Endothelial cell of umbilical vein (primary cell): ENCODE results near the gene MMP2. TPM values are rescaled to one million over a fixed set of nuclear protein-coding genes. Genes with fewer than 3 reads are reported as not detected.

Experiments used
- BruUV-seq: library from RNA; stranded (reverse); fragments of 400-500 nt; replicated peaks from 2 replicates; lab custom pipeline; 2021; lab: Mats Ljungman, UMichigan
- CTCF ChIA-PET: fragments of 300-600, 350-600 bp; sonication (Branson Sonifier 250); formaldehyde crosslinking; loops from one replicate; lab custom pipeline; 2021; ENCODE audit warnings: antibody characterized with exemption, inconsistent platforms; lab: Charles Lee
- POLR2A ChIA-PET: fragments of 300-600, 350-600 bp; sonication (Branson Sonifier 250); formaldehyde crosslinking; loops from one replicate; lab custom pipeline; 2021; ENCODE audit warnings: antibody characterized with exemption, inconsistent platforms; lab: Charles Lee
- DNase-seq: peaks from one replicate; pipeline ENCODE4 v3.0.0-alpha.2; 2011; ENCODE audit warnings: low read depth, low spot score
- FAIRE-seq: peaks from 2 replicates; lab custom pipeline; 2011; peaks lifted over from hg19 to GRCh38; lab: Jason Lieb, UNC
- H2AFZ ChIP-seq: 2 replicates; pipeline ENCODE4 v1.6.0; 2012; ENCODE audit warnings: low read depth, low read length, control low read depth, inconsistent platforms
- H3K27ac ChIP-seq: 2 replicates; pipeline ENCODE4 v1.5.1; 2011; ENCODE audit warnings: low read depth, mild to moderate bottlenecking, control low read depth, low read length, moderate library complexity; ENCODE audit not compliant: insufficient read depth
- H3K27me3 ChIP-seq, 2 experiments: 2 replicates each; pipeline versions ENCODE4 v1.6.0 to v1.6.1; 2011; ENCODE audit warnings: low read length in 2 of 2, mixed read lengths in 1 of 2; ENCODE audit not compliant: control insufficient read depth in 2 of 2, insufficient read depth in 2 of 2
- H3K36me3 ChIP-seq, 2 experiments: 2 replicates in 1 of 2; 3 replicates in 1 of 2; pipeline ENCODE4 v1.5.1; 2011; ENCODE audit warnings: low read length in 2 of 2, mild to moderate bottlenecking in 1 of 2, moderate library complexity in 1 of 2; ENCODE audit not compliant: control insufficient read depth in 2 of 2, insufficient read depth in 2 of 2; ENCODE audit errors: extremely low read depth in 1 of 2
- H3K4me1 ChIP-seq: 3 replicates; pipeline ENCODE4 v1.5.1; 2011; ENCODE audit warnings: mild to moderate bottlenecking, low read length; ENCODE audit not compliant: control insufficient read depth, insufficient read depth; ENCODE audit errors: extremely low read depth
- H3K4me2 ChIP-seq: 2 replicates; pipeline ENCODE4 v1.6.1; 2011; ENCODE audit warnings: low read length, control low read depth, mixed read lengths; ENCODE audit not compliant: insufficient read depth
- H3K4me3 ChIP-seq, 3 experiments: fragments of 200-600 bp in 1 of 3; sonication (generic), shearing (Covaris generic) in 1 of 3; replicated peaks in 1 of 3; 2 replicates each; pipeline ENCODE4 v1.5.1; 2011 to 2016; ENCODE audit warnings: control low read depth in 3 of 3, low read length in 3 of 3, mild to moderate bottlenecking in 2 of 3, inconsistent platforms in 1 of 3, low read depth in 1 of 3, moderate library complexity in 1 of 3; ENCODE audit not compliant: insufficient read depth in 1 of 3
- H3K79me2 ChIP-seq: 2 replicates; pipeline ENCODE4 v1.6.0; 2012; ENCODE audit warnings: low read length, inconsistent platforms; ENCODE audit not compliant: control insufficient read depth, insufficient read depth
- H3K9ac ChIP-seq: replicated peaks from 2 replicates; pipeline ENCODE3; 2011; ENCODE audit warnings: low read length, control low read depth; ENCODE audit not compliant: insufficient read depth; ENCODE audit errors: extremely low read depth
- H3K9me1 ChIP-seq: replicated peaks from 3 replicates; pipeline ENCODE4 v1.6.0; 2011; ENCODE audit warnings: mild to moderate bottlenecking, low read length; ENCODE audit not compliant: control insufficient read depth, insufficient read depth; ENCODE audit errors: extremely low read depth
- H3K9me3 ChIP-seq: replicated peaks from 2 replicates; pipeline ENCODE4 v1.5.1; 2012; ENCODE audit warnings: low read length, inconsistent platforms; ENCODE audit not compliant: control insufficient read depth, insufficient read depth
- H4K20me1 ChIP-seq: replicated peaks from 2 replicates; pipeline ENCODE3; 2011; ENCODE audit warnings: mild to moderate bottlenecking, low read length; ENCODE audit not compliant: control insufficient read depth, insufficient read depth; ENCODE audit errors: extremely low read depth
- CTCF ChIP-seq, 2 donors: IDR thresholded peaks; 1 replicate in 1 of 2; 2 replicates in 1 of 2; pipeline ENCODE4 v1.5.1; 2011; ENCODE audit warnings: low read length in 2 of 2, mild to moderate bottlenecking in 2 of 2, moderate library complexity in 2 of 2, control low read depth in 1 of 2, inconsistent platforms in 1 of 2, low read depth in 1 of 2; ENCODE audit not compliant: insufficient read depth in 1 of 2; ENCODE audit errors: extremely low read depth in 1 of 2
- EZH2 ChIP-seq: IDR thresholded peaks from 2 replicates; pipeline ENCODE4 v1.6.1; 2012; ENCODE audit warnings: borderline replicate concordance, low read depth, mild to moderate bottlenecking, moderate library complexity, low read length, inconsistent platforms; ENCODE audit not compliant: severe bottlenecking
- FOS ChIP-seq: IDR thresholded peaks from 2 replicates; pipeline ENCODE4 v1.6.1; 2011; ENCODE audit warnings: mild to moderate bottlenecking, low read length, moderate library complexity, borderline replicate concordance; ENCODE audit not compliant: insufficient read depth
- GATA2 ChIP-seq: IDR thresholded peaks from 2 replicates; pipeline ENCODE4 v1.7.0; 2011; ENCODE audit warnings: low read depth, mild to moderate bottlenecking, moderate library complexity, mixed read lengths, low read length; ENCODE audit not compliant: insufficient read length, insufficient read depth
- JUN ChIP-seq: IDR thresholded peaks from 2 replicates; pipeline ENCODE4 v1.6.1; 2011; ENCODE audit warnings: borderline replicate concordance, low read depth; ENCODE audit not compliant: insufficient read length, insufficient read depth
- MAX ChIP-seq: IDR thresholded peaks from 2 replicates; pipeline ENCODE4 v1.6.1; 2011; ENCODE audit not compliant: insufficient read depth, insufficient read length
- MYC ChIP-seq: IDR thresholded peaks from one replicate; pipeline ENCODE4 v1.6.1; 2011; ENCODE audit warnings: mild to moderate bottlenecking, low read depth, low read length
- POLR2A ChIP-seq: IDR thresholded peaks from 2 replicates; pipeline ENCODE4 v1.6.1; 2012; ENCODE audit warnings: low read depth, mild to moderate bottlenecking, control low read depth, low read length
- POLR2AphosphoS5 ChIP-seq: IDR thresholded peaks from 2 replicates; pipeline ENCODE4 v1.6.1; 2012; ENCODE audit warnings: low read depth, mild to moderate bottlenecking, control low read depth, low read length, moderate library complexity; ENCODE audit not compliant: insufficient read depth
- dilution Hi-C: fragments of 300-500 bp; cut with MboI; formaldehyde crosslinking; loops from one replicate; pipeline ENCODE4 v1.15.0; 2019; ENCODE audit warnings: low sequenced_read_pairs; ENCODE audit not compliant: extremely low pct_ligation_motif_present
- intact Hi-C: fragments of 100-400 bp; cut with micrococcal nuclease; formaldehyde crosslinking; loops from one replicate; pipeline ENCODE4 v1.10.0; 2022
- polyA plus RNA-seq, 4 experiments: library from polyadenylated mRNA; depleted of rRNA in 3 of 4; stranded (reverse) in 3 of 4; unstranded in 1 of 4; fragments of >200 nt; gene quantifications; 2 replicates each; pipeline versions ENCODE4 v1.2.1 to v1.2.3, GENCODE V29; 2011 to 2012; ENCODE audit warnings: missing spikeins in 1 of 4
- total RNA-seq: library from RNA; stranded (reverse); gene quantifications from 2 replicates; pipeline ENCODE4 v1.2.3, GENCODE V29; 2021

The MMP2 gene
- total and polyA plus RNA-seq, 2 donors (not counting 3 experiments of a cell fraction or from before 2014, with no cell fraction given), result 771 to 1,508 TPM

- no peaks in the 10 kb centered on the region for H3K79me2 ChIP-seq
- no peaks in the 10 kb centered on the region for H3K9me3 ChIP-seq
- peaks cover 42 to 72% of the 10 kb centered on the region in 2 experiments for H3K36me3 ChIP-seq
- dilution Hi-C loops (no loop called here), intact Hi-C loops (no loop called here)
- H3K9ac ChIP-seq, result no peak overlapping the region
- DNase-seq (no peak), FAIRE-seq (no peak)
- H2AFZ ChIP-seq, result no peak overlapping the region
- no peak overlapping the region for H3K4me2 ChIP-seq
- H3K27ac ChIP-seq, result no peak overlapping the region
- H4K20me1 ChIP-seq, result no peaks in the 10 kb centered on the region
- TF ChIP-seq MAX (no peak), JUN (no peak), MYC (no peak), POLR2A (no peak), EZH2 (no peak), CTCF (IDR thresholded peaks at IDR 0.05; ENCODE audit: extremely low read depth in 1 of 2, insufficient read depth in 1 of 2, low read depth in 1 of 2, low read length in 2 of 2) (no peak), FOS (no peak), POLR2AphosphoS5 (no peak), GATA2 (no peak)
- no peak overlapping the region for H3K4me3 ChIP-seq
- no peaks in the 10 kb centered on the region for H3K27me3 ChIP-seq
- BruUV-seq, result no TSS peak
- ChIA-PET CTCF (interaction anchor here (1.3 to 3.0 kb wide), 3 partner anchors 26 to 210 kb away, joined by 4 to 13 read pairs (median 6); no protein-coding TSS in a partner anchor), POLR2A (interaction anchor here (1.0 kb wide), 1 partner anchor 9 kb away, joined by 3 read pairs; no protein-coding TSS in a partner anchor)
- H3K4me1 ChIP-seq, result peaks cover 46% of the 10 kb centered on the region
- no peaks in the 10 kb centered on the region for H3K9me1 ChIP-seq
Measured at GRCh38 chr16:55491691-55492090, 12.7 kb downstream of the MMP2 start.
